NCI-H1048 (cell line): Measurements from ENCODE around the gene ZMIZ1.
"Not testable (repeated sequence)": the region's sequence is repeated elsewhere in the genome, so short reads cannot be mapped to it uniquely, and the experiment has no call there.

ENCODE experiments used
- DNase-seq: peaks from one replicate; lab custom pipeline; 2025; lab: John Stamatoyannopoulos, UW

The ZMIZ1 gene

GRCh38 chr10:79323602-79324001 lies 254.8 kb downstream of the ZMIZ1 start:
- no peak for DNase-seq

DNA sequence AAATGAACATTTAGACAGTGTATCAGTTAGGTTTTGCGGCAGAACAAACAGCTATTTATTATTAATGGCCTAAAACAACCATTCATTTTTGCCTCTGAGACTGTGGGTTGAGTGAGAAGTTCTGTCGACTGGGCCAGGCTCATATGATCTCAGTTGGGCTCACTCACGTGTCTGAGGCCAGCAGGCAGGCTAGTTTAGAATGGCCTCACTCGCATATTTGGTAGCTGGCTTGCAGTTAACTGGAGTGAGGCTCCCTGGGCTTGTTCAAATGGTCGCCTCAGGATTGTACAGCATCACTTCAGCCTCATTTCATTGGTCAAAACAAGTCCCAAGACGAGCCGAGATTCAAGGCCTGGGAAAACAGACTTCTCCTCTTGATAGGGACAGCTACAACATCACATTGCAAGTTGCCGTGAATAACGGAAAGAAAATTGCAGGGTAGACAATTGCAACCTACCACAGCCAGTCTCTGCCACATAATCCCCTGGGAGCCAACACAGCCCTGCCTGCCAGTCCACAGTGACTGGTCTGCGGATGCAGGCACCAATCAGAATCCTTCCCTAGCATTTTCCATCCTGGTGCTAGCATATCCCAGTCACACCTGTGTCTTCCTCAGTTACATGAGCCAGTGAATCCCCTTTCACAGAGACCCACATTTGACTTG lies 255.4 kb downstream of the ZMIZ1 start:
- DNase-seq: no peak

DNA sequence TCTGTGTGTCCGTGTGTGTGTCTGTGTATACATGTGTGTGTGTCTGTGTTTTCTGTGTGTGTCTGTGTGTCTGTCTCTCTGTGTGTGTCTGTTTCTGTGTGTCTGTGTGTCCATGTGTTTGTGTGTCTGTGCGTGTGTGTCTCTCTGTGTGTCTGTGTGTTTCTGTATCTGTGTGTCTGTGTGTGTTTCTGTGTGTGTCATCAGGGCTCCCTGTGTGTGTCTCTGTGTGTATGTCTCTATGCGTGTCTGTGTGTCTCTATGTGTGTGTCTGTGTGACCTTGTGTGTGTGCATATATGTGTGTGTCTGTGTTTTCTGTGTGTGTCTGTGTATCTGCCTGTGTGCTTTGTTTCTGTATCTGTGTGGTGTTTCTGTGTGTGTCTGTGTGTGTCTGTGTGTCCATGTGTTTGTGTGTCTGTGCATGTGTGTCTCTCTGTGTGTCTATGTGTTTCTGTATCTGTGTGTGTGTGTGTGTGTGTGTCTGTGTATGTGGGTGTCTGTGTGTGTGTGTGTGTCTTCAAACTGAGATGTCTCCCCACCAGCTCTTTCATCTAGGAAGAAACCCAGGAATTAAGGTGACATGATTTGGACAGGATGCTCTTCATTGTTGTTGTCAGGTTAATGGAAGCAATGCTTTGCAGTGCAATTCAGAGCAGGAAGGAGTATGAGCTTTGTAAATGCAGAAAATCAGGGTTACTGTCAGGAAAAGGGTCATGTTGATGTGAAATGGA lies 257.8 kb downstream of the ZMIZ1 start:
- no peak for DNase-seq

GRCh38 chr10:79327090-79327457 lies 258.3 kb downstream of the ZMIZ1 start:
- no peak for DNase-seq

DNA sequence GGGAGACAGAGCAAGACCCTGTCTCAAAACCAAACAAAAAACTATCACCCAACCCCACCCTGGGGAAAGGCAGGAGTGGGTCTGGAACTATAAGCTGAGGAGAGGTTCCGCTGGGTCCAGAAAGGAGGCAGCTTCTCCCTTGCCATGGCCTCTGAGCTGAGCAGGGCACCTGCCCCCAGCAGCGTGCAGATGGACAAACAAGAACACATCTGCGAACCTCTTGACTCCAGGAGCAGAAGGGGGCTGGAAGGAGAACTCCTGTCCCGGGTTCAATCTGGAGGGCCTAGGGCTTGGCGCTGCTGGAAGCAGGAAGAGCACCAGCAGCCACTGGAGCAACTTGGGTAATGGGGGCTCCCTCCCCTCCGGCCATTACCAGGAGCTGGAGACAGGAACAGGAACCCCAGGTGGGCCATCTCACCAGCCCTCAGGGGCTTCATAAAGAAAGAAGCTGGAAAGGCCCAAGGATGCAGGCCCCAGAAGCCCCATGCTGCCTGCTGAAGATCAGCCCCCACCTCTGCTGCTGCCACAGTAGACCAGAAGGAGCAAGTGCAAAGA lies 259.5 kb downstream of the ZMIZ1 start:
- DNase-seq: no peak

DNA sequence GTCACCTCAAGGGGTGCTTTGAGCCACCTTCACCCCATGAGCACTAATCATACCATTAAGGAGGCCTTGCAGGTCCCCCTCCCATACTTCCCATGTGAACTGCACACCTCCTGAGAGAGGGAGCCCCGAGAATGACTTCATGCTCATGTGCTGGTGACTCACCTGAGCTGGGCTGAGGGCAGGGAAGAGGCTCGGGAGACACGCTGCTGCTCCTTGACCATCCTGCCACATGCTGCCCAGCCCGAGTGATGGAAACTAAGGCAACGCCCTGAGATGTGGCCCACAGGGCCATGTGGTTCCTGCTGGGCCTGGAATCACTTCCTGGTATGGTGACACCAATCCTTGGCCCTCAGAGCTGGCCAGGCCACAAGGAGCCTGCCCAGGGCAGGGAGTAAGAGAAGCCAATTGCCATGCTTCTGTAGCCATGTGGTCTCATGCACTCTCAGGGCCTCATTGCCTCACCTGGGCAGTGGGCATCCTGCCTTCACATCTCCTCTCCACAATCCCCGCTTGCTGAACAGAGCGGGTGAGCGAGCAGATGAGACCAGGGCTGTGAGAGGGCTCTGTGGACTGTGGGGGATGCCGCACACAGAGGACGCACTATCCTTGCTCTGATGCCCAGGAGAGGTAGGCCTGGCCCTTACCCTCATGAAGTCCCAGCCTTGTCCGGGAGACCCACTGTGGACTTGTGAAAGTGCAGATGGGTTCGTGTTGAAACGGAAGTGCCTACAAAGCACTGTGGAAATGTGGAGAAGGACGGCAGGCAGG lies 260.2 kb downstream of the ZMIZ1 start:
- no peak for DNase-seq

GRCh38 chr10:79329529-79329928 lies 260.8 kb downstream of the ZMIZ1 start:
- DNase-seq: no peak

GRCh38 chr10:79331226-79331625 lies 262.5 kb downstream of the ZMIZ1 start:
- no peak for DNase-seq

DNA sequence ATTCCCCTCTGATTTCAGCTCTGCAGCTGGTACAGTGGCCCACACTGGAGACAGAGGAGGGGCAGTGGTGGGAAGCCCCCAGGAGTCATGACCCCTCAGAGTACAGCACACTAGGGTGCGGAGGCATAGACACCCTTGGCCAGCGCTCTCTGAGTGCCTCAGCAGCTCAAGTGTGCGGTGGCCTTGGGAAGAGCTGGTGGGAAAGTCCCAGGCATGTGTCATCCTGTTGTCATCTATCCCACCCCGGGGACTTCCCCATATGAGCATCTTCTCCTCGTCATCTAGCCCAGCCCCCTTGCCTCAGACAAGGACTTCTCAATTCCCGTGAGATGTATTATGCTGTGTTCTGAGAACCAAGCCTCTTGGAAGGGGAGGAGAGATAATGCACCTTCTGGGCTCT lies 262.9 kb downstream of the ZMIZ1 start:
- DNase-seq: no peak

DNA sequence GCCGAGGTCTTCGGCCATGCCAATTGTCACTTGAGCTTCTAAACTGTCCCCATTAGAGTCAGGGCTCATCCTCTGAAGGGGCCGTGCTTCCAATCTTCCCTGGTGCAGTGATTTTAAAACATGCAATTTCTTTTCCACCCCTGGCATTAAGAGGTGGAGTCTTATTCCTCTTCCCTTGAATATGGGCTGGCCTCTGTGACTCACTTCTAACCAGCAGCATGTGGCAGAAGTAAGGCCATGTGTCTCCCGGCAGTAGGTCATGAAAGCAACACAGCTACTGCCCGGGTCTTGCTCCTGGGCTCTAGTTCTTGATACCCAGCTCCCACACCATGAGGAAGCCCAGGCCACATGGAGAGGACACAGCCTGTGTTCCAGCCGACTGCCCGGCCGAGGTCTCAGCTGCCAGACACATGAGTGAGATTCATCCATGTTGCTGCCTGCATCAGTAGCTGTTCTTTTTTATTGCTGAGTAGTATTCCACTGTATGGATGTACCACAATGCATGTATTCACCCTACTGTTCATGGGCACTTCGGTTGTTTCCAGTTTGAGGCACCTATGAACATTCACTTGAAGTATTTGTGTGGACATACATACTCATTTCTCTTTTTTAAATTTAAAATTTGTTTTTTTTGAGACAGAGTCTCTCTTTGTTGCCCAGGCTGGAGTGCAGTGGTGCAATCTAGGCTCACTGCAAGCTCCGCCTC lies 264.0 kb downstream of the ZMIZ1 start:
- DNase-seq: not testable (repeated sequence)

DNA sequence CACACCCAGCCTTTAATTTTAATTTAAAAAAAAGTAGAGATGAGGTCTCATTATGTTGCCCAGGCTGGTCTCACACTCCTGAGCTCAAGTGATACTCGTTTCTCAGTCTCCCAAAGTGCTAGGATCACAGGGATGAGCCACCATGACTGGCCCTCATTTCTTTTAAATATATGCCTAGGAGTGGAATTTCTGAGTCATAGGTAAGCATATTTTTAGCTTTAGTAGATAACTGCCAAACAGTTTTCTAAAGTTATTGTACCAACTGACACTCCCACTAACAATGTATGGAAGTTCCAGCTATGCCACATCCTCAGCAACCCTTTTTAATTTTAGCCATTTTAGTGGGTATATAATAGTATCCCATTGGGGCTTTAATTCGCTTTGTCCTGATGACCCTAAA lies 264.7 kb downstream of the ZMIZ1 start:
- DNase-seq: no peak

DNA sequence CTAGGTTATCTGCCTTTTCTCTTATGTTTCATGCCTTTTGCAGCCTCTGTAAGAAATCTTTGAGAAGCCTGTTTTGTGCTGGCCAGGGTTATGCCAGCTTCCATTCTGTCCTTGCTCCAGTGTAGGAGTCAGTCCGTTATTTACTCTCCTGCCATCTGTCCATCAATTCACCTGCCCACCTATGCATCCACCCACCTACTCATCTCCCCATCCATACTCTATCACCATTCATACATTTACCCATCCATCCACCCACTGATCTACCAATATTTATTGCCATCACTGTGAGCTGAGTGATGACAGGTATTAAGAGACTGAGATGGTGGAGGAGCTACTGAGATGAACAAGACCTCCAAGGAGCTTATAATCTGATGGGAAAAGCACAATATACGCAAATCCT lies 265.8 kb downstream of the ZMIZ1 start:
- no peak for DNase-seq

GRCh38 chr10:79335094-79335469 lies 266.3 kb downstream of the ZMIZ1 start:
- DNase-seq: no peak

DNA sequence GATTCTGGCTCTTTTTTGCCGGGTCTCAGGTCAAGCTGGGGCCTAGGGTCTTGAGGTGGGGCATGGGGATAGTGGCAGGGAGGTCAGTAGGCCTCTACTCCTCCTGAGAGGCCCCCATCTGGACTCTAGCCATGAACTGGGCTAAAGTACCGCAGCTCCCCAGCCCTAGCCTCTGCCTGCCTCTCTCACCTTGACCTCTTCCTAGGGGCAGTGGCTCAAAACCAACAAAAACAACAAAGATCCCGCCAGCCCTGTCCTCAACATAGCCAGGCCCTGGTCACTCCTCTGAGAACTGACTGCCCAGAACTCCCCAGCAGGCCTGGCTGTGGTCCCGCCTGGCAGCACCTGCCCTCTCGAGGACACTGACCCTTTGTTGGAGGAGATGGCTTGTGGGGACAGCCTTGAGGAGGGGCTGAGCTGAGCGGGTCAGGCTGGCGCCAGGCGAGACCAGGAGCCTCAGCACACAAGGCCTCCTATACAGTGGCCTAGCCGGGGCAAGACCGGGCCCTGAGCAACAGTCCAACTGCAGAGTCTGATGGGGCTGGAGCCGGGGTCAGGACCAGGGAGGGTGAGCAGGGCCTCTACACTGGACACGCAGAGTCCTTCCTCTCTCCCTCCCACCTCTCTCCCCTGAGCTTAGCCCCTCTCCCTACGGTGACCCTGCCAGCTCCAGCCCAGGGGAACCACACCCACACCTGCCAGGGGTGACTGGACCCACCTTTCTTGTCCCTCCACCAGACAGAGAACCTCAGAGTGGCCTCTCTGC lies 266.9 kb downstream of the ZMIZ1 start:
- DNase-seq: no peak

DNA sequence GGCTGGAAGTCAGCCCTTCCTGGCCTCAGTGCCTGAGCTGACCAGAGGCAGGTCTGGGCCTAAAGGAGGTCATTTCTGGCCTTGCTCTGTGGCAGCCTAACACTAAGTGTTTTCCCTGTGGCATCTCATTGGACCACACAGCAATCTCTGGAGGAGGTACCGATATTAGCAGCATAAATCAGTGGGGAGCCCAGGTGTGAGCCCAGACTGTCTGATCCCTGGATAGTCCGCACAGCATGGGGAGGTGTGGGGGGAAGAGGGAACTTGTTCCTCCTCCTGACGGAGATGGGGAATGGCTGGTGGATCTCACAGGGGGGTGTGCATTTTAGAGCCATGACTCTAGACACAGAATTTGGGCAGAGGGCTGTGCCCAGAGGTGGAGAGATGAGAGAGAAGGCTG lies 267.5 kb downstream of the ZMIZ1 start:
- no peak for DNase-seq

GRCh38 chr10:79336739-79337138 lies 268.0 kb downstream of the ZMIZ1 start:
- no peak for DNase-seq

- DNase-seq: not testable (repeated sequence)
These were observed 269.2 kb downstream of the ZMIZ1 start for GRCh38 chr10:79337783-79338469.

DNA sequence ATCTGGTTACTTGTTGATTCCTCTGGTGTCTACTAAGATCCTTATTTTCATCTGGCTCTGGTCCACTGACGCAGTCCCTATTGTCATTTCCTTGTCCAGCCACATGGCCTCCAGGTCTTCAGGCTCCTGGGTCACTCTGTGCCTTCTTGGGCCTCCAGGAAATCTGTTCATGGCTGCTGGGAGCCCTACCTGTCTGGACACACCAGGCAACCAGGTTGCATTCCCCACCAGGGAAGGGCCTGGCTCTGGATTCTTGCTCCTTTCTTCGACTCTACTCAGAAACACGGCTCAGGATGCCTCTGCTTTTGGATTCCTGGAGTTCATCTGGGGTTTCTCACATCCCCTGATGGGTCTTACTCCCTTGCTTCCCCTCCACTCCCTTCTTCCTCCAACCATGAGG lies 270.5 kb downstream of the ZMIZ1 start:
- DNase-seq: no peak

GRCh38 chr10:79340646-79341244 lies 272.0 kb downstream of the ZMIZ1 start:
- DNase-seq: no peak

- DNase-seq: no peak
These were observed 273.6 kb downstream of the ZMIZ1 start for GRCh38 chr10:79342295-79342761.
